GM12878 (cell line): ENCODE results near the gene UROD. TPM values are rescaled to one million over a fixed set of nuclear protein-coding genes. Genes with fewer than 3 reads are reported as not detected.

Experiments
- ATF7 ChIP-seq: fragments of 450-650 bp; IDR thresholded peaks from 2 replicates; pipeline ENCODE4 v1.6.1; 2016; ENCODE audit warnings: low read depth, mild to moderate bottlenecking
- EP300 ChIP-seq, 2 experiments: fragments of 150-350 bp in 1 of 2; IDR thresholded peaks; 2 replicates each; pipeline ENCODE4 v1.6.1; 2011 to 2012; ENCODE audit warnings: low read depth in 2 of 2, low read length in 2 of 2, borderline replicate concordance in 1 of 2, improper control_type of control experiment in 1 of 2, inconsistent platforms in 1 of 2; ENCODE audit not compliant: control insufficient read depth in 1 of 2
- EZH2 ChIP-seq: IDR thresholded peaks from 2 replicates; pipeline ENCODE4 v1.6.1; 2012; ENCODE audit warnings: low read depth, mild to moderate bottlenecking, control low read depth, inconsistent platforms, low read length, borderline replicate concordance; ENCODE audit not compliant: control insufficient read depth
- KAT2A ChIP-seq: conservative IDR thresholded peaks from 2 replicates; pipeline ENCODE4 v1.6.1; 2011; ENCODE audit warnings: low read depth, low read length; ENCODE audit not compliant: control insufficient read depth
- LARP7 ChIP-seq: fragments of 450-650 bp; IDR thresholded peaks from 2 replicates; pipeline ENCODE4 v1.6.1; 2017; ENCODE audit warnings: mild to moderate bottlenecking
- MEF2B ChIP-seq: fragments of 450-650 bp; IDR thresholded peaks from 2 replicates; pipeline ENCODE4 v1.6.1; 2018; ENCODE audit warnings: mild to moderate bottlenecking, moderate library complexity; ENCODE audit not compliant: partially characterized antibody, poor library complexity, severe bottlenecking
- NR2C2 ChIP-seq: IDR thresholded peaks from 2 replicates; pipeline ENCODE4 v1.6.1; 2011; ENCODE audit warnings: borderline replicate concordance, low read depth; ENCODE audit not compliant: control insufficient read depth, insufficient read length
- NRF1 ChIP-seq: conservative IDR thresholded peaks from 2 replicates; pipeline ENCODE4 v1.6.1; 2011; ENCODE audit warnings: mild to moderate bottlenecking, low read depth, low read length, improper control_type of control experiment
- RCOR1 ChIP-seq: conservative IDR thresholded peaks from 2 replicates; pipeline ENCODE4 v1.6.1; 2012; ENCODE audit warnings: low read depth, low read length, improper control_type of control experiment
- SIN3A ChIP-seq: IDR thresholded peaks from 2 replicates; pipeline ENCODE4 v1.6.1; 2012; ENCODE audit warnings: low read depth, low read length, improper control_type of control experiment
- WRNIP1 ChIP-seq: IDR thresholded peaks from 2 replicates; pipeline ENCODE4 v1.6.1; 2011; ENCODE audit warnings: low read depth, low read length, improper control_type of control experiment, borderline replicate concordance
- YBX1 ChIP-seq: fragments of 450-650 bp; IDR thresholded peaks from 2 replicates; pipeline ENCODE4 v1.6.1; 2016; ENCODE audit warnings: antibody characterized with exemption
- polyA plus RNA-seq, 11 experiments: library from polyadenylated mRNA; depleted of rRNA in 4 of 11; unstranded in 6 of 11; stranded (reverse) in 5 of 11; fragments of >200 nt; fragmentation: Nextera tagmentation in 4 of 11; fragmentation: Illumina TruSeq in 1 of 11; extraction: Ambion mirVana in 4 of 11; extraction: Trizol in 1 of 11; gene quantifications; 1 replicate in 1 of 11; 2 replicates in 10 of 11; pipeline versions ENCODE4 v1.2.1 to v1.2.3, GENCODE V29; 2011 to 2016; ENCODE audit warnings: inconsistent platforms in 2 of 11, missing spikeins in 2 of 11, low read depth in 1 of 11
- total RNA-seq, 4 experiments: library from RNA; depleted of rRNA in 3 of 4; stranded (reverse); fragments of >200 nt in 3 of 4; fragmentation: Illumina TruSeq in 1 of 4; extraction: Trizol in 1 of 4; gene quantifications; 2 replicates each; pipeline versions ENCODE4 v1.2.1 to v1.2.3, GENCODE V29; 2013 to 2021
- TF ChIP-seq, protein P1 (sequence below): fragments of 450-650 bp; formaldehyde crosslinking; IDR thresholded peaks from 2 replicates; pipeline ENCODE4 v1.4.0; 2020; ENCODE audit warnings: mild to moderate bottlenecking, moderate library complexity
- TF ChIP-seq, protein P2 (sequence below): fragments of 150-350 bp; IDR thresholded peaks from 2 replicates; pipeline ENCODE4 v1.6.1; 2016; ENCODE audit warnings: low read depth, low read length
- TF ChIP-seq, protein P3 (sequence below): IDR thresholded peaks from 2 replicates; pipeline ENCODE4 v1.6.1; 2011; ENCODE audit warnings: borderline replicate concordance, low read depth, mild to moderate bottlenecking, moderate library complexity, mixed read lengths, low read length; ENCODE audit not compliant: insufficient read depth; ENCODE audit errors: extremely low read length
- TF ChIP-seq, protein P4 (sequence below): IDR thresholded peaks from 2 replicates; pipeline ENCODE4 v1.6.1; 2011; ENCODE audit warnings: mild to moderate bottlenecking, low read depth, low read length, moderate library complexity; ENCODE audit not compliant: insufficient replicate concordance
- TF ChIP-seq, protein P5 (sequence below): fragments of 450-650 bp; IDR thresholded peaks from 2 replicates; pipeline ENCODE4 v1.6.1; 2017; ENCODE audit warnings: antibody characterized with exemption, mild to moderate bottlenecking, moderate library complexity

UROD gene
- total and polyA plus RNA-seq, 10 of the 15 experiments (the other 5 are each of a cell fraction or from before 2014, with no cell fraction given): 65.8 to 330 (median 102) TPM

DNA sequence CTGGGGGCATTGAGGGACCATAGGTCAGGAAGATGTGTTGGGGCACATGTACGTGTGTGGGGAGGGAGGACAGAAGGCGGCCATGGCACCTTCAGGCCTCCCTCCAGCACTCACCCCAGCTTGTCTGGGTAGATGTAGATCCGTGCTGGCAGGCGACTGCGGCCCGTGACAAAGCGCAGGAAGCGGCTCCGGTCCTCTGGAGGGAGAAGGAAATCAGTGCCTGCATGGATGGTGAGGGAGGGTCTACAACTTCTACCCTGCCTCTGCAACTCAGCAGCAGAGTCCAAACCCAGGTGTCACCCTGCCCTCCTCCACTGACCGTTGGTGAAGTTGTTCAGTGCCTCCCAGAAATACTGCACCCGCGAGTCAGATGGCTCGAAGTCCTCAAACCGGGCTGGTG, 8.3 kb upstream of the UROD start (continued):
- TF ChIP-seq, protein P1, sequence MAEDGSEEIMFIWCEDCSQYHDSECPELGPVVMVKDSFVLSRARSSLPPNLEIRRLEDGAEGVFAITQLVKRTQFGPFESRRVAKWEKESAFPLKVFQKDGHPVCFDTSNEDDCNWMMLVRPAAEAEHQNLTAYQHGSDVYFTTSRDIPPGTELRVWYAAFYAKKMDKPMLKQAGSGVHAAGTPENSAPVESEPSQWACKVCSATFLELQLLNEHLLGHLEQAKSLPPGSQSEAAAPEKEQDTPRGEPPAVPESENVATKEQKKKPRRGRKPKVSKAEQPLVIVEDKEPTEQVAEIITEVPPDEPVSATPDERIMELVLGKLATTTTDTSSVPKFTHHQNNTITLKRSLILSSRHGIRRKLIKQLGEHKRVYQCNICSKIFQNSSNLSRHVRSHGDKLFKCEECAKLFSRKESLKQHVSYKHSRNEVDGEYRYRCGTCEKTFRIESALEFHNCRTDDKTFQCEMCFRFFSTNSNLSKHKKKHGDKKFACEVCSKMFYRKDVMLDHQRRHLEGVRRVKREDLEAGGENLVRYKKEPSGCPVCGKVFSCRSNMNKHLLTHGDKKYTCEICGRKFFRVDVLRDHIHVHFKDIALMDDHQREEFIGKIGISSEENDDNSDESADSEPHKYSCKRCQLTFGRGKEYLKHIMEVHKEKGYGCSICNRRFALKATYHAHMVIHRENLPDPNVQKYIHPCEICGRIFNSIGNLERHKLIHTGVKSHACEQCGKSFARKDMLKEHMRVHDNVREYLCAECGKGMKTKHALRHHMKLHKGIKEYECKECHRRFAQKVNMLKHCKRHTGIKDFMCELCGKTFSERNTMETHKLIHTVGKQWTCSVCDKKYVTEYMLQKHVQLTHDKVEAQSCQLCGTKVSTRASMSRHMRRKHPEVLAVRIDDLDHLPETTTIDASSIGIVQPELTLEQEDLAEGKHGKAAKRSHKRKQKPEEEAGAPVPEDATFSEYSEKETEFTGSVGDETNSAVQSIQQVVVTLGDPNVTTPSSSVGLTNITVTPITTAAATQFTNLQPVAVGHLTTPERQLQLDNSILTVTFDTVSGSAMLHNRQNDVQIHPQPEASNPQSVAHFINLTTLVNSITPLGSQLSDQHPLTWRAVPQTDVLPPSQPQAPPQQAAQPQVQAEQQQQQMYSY (CRISPR knock-in tag): no peak
- TF ChIP-seq, protein P2, sequence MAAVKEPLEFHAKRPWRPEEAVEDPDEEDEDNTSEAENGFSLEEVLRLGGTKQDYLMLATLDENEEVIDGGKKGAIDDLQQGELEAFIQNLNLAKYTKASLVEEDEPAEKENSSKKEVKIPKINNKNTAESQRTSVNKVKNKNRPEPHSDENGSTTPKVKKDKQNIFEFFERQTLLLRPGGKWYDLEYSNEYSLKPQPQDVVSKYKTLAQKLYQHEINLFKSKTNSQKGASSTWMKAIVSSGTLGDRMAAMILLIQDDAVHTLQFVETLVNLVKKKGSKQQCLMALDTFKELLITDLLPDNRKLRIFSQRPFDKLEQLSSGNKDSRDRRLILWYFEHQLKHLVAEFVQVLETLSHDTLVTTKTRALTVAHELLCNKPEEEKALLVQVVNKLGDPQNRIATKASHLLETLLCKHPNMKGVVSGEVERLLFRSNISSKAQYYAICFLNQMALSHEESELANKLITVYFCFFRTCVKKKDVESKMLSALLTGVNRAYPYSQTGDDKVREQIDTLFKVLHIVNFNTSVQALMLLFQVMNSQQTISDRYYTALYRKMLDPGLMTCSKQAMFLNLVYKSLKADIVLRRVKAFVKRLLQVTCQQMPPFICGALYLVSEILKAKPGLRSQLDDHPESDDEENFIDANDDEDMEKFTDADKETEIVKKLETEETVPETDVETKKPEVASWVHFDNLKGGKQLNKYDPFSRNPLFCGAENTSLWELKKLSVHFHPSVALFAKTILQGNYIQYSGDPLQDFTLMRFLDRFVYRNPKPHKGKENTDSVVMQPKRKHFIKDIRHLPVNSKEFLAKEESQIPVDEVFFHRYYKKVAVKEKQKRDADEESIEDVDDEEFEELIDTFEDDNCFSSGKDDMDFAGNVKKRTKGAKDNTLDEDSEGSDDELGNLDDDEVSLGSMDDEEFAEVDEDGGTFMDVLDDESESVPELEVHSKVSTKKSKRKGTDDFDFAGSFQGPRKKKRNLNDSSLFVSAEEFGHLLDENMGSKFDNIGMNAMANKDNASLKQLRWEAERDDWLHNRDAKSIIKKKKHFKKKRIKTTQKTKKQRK: no peak
- TF ChIP-seq, protein P3, sequence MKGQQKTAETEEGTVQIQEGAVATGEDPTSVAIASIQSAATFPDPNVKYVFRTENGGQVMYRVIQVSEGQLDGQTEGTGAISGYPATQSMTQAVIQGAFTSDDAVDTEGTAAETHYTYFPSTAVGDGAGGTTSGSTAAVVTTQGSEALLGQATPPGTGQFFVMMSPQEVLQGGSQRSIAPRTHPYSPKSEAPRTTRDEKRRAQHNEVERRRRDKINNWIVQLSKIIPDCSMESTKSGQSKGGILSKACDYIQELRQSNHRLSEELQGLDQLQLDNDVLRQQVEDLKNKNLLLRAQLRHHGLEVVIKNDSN: no peak
- no peak for TF ChIP-seq EP300 (IDR thresholded peaks at IDR 0.05; ENCODE audit: borderline replicate concordance in 1 of 2, control insufficient read depth in 1 of 2, low read depth in 2 of 2, low read length in 2 of 2)
- TF ChIP-seq NRF1: no peak
- TF ChIP-seq WRNIP1: no peak
- TF ChIP-seq, protein P4, sequence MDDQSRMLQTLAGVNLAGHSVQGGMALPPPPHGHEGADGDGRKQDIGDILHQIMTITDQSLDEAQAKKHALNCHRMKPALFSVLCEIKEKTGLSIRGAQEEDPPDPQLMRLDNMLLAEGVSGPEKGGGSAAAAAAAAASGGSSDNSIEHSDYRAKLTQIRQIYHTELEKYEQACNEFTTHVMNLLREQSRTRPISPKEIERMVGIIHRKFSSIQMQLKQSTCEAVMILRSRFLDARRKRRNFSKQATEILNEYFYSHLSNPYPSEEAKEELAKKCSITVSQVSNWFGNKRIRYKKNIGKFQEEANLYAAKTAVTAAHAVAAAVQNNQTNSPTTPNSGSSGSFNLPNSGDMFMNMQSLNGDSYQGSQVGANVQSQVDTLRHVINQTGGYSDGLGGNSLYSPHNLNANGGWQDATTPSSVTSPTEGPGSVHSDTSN: no peak
- TF ChIP-seq ATF7: no peak
- TF ChIP-seq RCOR1: no peak
- no peak for TF ChIP-seq EZH2
- TF ChIP-seq LARP7: no peak
- TF ChIP-seq YBX1: no peak
- TF ChIP-seq SIN3A: no peak
- no peak for TF ChIP-seq MEF2B
- no peak for TF ChIP-seq NR2C2
- TF ChIP-seq, protein P5, sequence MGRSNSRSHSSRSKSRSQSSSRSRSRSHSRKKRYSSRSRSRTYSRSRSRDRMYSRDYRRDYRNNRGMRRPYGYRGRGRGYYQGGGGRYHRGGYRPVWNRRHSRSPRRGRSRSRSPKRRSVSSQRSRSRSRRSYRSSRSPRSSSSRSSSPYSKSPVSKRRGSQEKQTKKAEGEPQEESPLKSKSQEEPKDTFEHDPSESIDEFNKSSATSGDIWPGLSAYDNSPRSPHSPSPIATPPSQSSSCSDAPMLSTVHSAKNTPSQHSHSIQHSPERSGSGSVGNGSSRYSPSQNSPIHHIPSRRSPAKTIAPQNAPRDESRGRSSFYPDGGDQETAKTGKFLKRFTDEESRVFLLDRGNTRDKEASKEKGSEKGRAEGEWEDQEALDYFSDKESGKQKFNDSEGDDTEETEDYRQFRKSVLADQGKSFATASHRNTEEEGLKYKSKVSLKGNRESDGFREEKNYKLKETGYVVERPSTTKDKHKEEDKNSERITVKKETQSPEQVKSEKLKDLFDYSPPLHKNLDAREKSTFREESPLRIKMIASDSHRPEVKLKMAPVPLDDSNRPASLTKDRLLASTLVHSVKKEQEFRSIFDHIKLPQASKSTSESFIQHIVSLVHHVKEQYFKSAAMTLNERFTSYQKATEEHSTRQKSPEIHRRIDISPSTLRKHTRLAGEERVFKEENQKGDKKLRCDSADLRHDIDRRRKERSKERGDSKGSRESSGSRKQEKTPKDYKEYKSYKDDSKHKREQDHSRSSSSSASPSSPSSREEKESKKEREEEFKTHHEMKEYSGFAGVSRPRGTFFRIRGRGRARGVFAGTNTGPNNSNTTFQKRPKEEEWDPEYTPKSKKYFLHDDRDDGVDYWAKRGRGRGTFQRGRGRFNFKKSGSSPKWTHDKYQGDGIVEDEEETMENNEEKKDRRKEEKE: no peak
- no peak for TF ChIP-seq KAT2A
